NT2/D1 (cell line): ENCODE results near the gene SLC44A5.

ENCODE experiments used
- DNase-seq: peaks from one replicate; pipeline ENCODE4 v3.0.0-alpha.2; 2011; ENCODE audit warnings: low read depth, low spot score
- H3K27me3 ChIP-seq: 2 replicates; pipeline ENCODE4 v1.6.0; 2011; ENCODE audit warnings: mild to moderate bottlenecking; ENCODE audit not compliant: insufficient read length, insufficient read depth
- H3K36me3 ChIP-seq: 2 replicates; pipeline ENCODE4 v1.6.1; 2011; ENCODE audit warnings: mild to moderate bottlenecking, low read length, mixed read lengths; ENCODE audit not compliant: insufficient read depth, insufficient read length
- H3K4me1 ChIP-seq: 2 replicates; pipeline ENCODE4 v1.5.1; 2011; ENCODE audit not compliant: insufficient read depth, insufficient read length
- H3K4me3 ChIP-seq: 2 replicates; pipeline ENCODE4 v1.5.1; 2011; ENCODE audit warnings: low read depth; ENCODE audit not compliant: insufficient read length
- H3K9ac ChIP-seq: 2 replicates; pipeline ENCODE4 v1.6.0; 2011; ENCODE audit warnings: low read depth; ENCODE audit not compliant: insufficient read length
- H3K9me3 ChIP-seq: 2 replicates; pipeline ENCODE4 v1.5.1; 2011; ENCODE audit warnings: mild to moderate bottlenecking, low read length; ENCODE audit not compliant: insufficient read depth
- SUZ12 ChIP-seq: IDR thresholded peaks from 2 replicates; pipeline ENCODE4 v1.6.1; 2011; ENCODE audit not compliant: insufficient read length, insufficient read depth; ENCODE audit errors: extremely low read depth
- YY1 ChIP-seq: IDR thresholded peaks from 2 replicates; pipeline ENCODE4 v1.6.1; 2011; ENCODE audit not compliant: insufficient read length, insufficient read depth
- ZNF274 ChIP-seq: IDR thresholded peaks from 2 replicates; pipeline ENCODE4 v1.6.1; 2011; ENCODE audit warnings: mild to moderate bottlenecking, low read depth, low read length

The SLC44A5 gene

GRCh38 chr1:75583282-75583681 is 27.6 kb downstream of the SLC44A5 start:
- no peak for DNase-seq
- no peaks in the 10 kb centered on the region for H3K9me3 ChIP-seq
- no peak overlapping the region for H3K9ac ChIP-seq
- no peak overlapping the region for H3K4me3 ChIP-seq
- no peaks in the 10 kb centered on the region for H3K4me1 ChIP-seq
- no peaks in the 10 kb centered on the region for H3K27me3 ChIP-seq
- TF ChIP-seq ZNF274: no peak
- TF ChIP-seq SUZ12: no peak
- TF ChIP-seq YY1: no peak
- no peaks in the 10 kb centered on the region for H3K36me3 ChIP-seq

DNA sequence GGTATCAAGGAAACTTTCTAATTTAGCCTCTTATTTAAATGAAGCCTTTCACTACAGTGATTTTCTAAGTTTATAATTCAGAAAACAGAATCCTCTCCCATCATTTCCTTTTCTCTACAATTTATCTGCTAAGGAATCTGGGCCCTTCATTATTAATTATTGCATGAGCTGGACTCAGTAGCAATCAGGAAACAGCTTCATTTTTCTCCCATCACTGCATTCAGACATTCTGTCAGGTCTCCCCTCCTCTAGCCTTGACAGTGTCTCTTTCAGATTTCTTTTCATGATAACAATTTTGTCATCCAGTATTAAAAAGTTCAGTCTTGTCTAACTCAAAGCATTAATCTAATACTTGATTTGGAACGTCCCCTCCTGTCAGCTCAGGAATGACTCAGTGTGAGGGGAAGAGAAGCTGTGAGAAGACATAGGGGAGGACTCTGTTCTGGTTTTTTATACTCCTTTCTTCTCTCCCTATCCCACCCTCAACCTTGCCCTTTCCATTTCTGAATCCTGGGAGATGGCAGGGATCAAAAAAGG is 28.1 kb downstream of the SLC44A5 start:
- H3K27me3 ChIP-seq: no peaks in the 10 kb centered on the region
- no peaks in the 10 kb centered on the region for H3K36me3 ChIP-seq
- H3K4me3 ChIP-seq: no peak overlapping the region
- no peaks in the 10 kb centered on the region for H3K4me1 ChIP-seq
- DNase-seq: no peak
- TF ChIP-seq ZNF274: no peak
- no peak for TF ChIP-seq SUZ12
- no peak for TF ChIP-seq YY1
- no peaks in the 10 kb centered on the region for H3K9me3 ChIP-seq
- no peak overlapping the region for H3K9ac ChIP-seq

GRCh38 chr1:75579046-75579445 is 31.9 kb downstream of the SLC44A5 start:
- DNase-seq: no peak
- H3K27me3 ChIP-seq: no peaks in the 10 kb centered on the region
- no peaks in the 10 kb centered on the region for H3K9me3 ChIP-seq
- no peak overlapping the region for H3K9ac ChIP-seq
- H3K36me3 ChIP-seq: no peaks in the 10 kb centered on the region
- no peak for TF ChIP-seq ZNF274
- no peak for TF ChIP-seq YY1
- no peak for TF ChIP-seq SUZ12
- no peaks in the 10 kb centered on the region for H3K4me1 ChIP-seq
- H3K4me3 ChIP-seq: no peak overlapping the region

GRCh38 chr1:75575837-75576236 is 35.1 kb downstream of the SLC44A5 start:
- H3K4me3 ChIP-seq: no peak overlapping the region
- no peak for DNase-seq
- no peaks in the 10 kb centered on the region for H3K27me3 ChIP-seq
- no peaks in the 10 kb centered on the region for H3K36me3 ChIP-seq
- no peaks in the 10 kb centered on the region for H3K4me1 ChIP-seq
- no peak for TF ChIP-seq SUZ12
- no peak for TF ChIP-seq ZNF274
- TF ChIP-seq YY1: no peak
- H3K9ac ChIP-seq: no peak overlapping the region
- no peaks in the 10 kb centered on the region for H3K9me3 ChIP-seq

GRCh38 chr1:75567191-75567590 is 43.7 kb downstream of the SLC44A5 start:
- DNase-seq: no peak
- Histone ChIP-seq H3K9ac (no peak overlapping the region), H3K9me3 (no peaks in the 10 kb centered on the region), H3K27me3 (no peaks in the 10 kb centered on the region), H3K4me1 (no peaks in the 10 kb centered on the region), H3K4me3 (no peak overlapping the region), H3K36me3 (no peaks in the 10 kb centered on the region)
- TF ChIP-seq SUZ12 (no peak), ZNF274 (no peak)

DNA sequence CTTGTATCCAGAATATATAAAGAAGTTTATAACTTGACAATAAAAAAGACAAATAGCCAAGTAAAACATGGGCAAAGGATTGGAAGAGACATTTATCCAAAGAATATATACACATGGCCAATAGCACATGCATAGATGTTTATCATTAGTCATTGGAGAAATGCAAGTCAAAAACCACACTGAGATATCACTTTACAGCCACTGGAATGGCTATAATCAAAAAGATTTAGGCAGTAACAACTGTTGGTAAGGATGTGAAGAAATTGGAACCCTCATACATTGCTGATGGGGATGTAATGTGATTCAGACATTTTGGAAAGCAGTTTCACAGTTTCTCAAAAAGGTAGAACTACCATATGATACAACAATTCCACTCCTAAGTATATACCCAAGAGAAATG is 51.1 kb downstream of the SLC44A5 start:
- DNase-seq: no peak

GRCh38 chr1:75559136-75559535 is 51.8 kb downstream of the SLC44A5 start:
- no peaks in the 10 kb centered on the region for H3K4me1 ChIP-seq
- no peaks in the 10 kb centered on the region for H3K36me3 ChIP-seq
- H3K4me3 ChIP-seq: no peak overlapping the region
- TF ChIP-seq SUZ12 (no peak), ZNF274 (no peak), YY1 (no peak)
- H3K9ac ChIP-seq: no peak overlapping the region
- no peak for DNase-seq
- H3K27me3 ChIP-seq: no peaks in the 10 kb centered on the region
- H3K9me3 ChIP-seq: no peaks in the 10 kb centered on the region

More for the DNA sequence above, 51.1 kb downstream of the SLC44A5 start:
- TF ChIP-seq YY1: no peak
- H3K27me3 ChIP-seq: no peaks in the 10 kb centered on the region
- H3K4me3 ChIP-seq: no peak overlapping the region
- H3K36me3 ChIP-seq: no peaks in the 10 kb centered on the region
- H3K9me3 ChIP-seq: no peaks in the 10 kb centered on the region
- H3K4me1 ChIP-seq: no peaks in the 10 kb centered on the region
- no peak overlapping the region for H3K9ac ChIP-seq

DNA sequence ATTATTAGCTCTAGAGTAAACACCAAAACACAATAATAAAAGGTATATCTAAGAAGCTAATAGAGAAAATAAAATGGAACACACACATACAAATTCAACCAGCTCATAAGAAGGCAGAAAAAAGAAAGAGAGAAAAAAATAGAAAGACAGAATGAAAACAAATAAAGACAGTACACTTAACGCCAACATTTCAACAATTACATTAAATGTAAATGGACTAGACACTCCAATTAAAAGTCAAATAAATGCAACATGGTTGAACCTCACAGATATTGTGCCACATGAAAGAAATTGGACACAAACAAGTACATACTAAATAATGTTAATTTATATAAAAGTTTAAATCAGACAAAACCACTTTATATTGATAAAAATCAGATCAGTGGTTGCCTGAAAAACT is 56.0 kb downstream of the SLC44A5 start:
- H3K9me3 ChIP-seq: no peaks in the 10 kb centered on the region
- DNase-seq: no peak
- TF ChIP-seq SUZ12: no peak
- H3K27me3 ChIP-seq: no peaks in the 10 kb centered on the region
- no peak overlapping the region for H3K4me3 ChIP-seq
- H3K36me3 ChIP-seq: no peaks in the 10 kb centered on the region
- no peaks in the 10 kb centered on the region for H3K4me1 ChIP-seq
- no peak overlapping the region for H3K9ac ChIP-seq
